Measurements from ENCODE around the gene P2RY2. TPM values are rescaled to one million over a fixed set of nuclear protein-coding genes. Genes with fewer than 3 reads are reported as not detected.
"Not testable (repeated sequence)": the region's sequence is repeated elsewhere in the genome, so short reads cannot be mapped to it uniquely, and the experiment has no call there.

The P2RY2 gene
- total RNA-seq, 2 donors from 2014 or later = 3.5 to 5.7 TPM

GRCh38 chr11:73196576-73196975, 21.5 kb upstream of the P2RY2 start:
- no peaks in the 10 kb centered on the region for H3K27me3 ChIP-seq (replicated peaks; ENCODE audit: insufficient read depth)
- no peak for TF ChIP-seq CTCF (IDR thresholded peaks at IDR 0.05)
- H3K9me3 ChIP-seq = no peaks in the 10 kb centered on the region
- H3K4me1 ChIP-seq (ENCODE audit: control insufficient read depth in 1 of 2, low read depth in 2 of 2) = peaks cover 5 to 10% of the 10 kb centered on the region in 2 donors
- ATAC-seq (ENCODE audit: insufficient number of reproducible peaks, low FRiP score, low read depth) (no peak), DNase-seq (ENCODE audit: low spot score) (no peak)
- no peaks in the 10 kb centered on the region for H3K36me3 ChIP-seq
- no peak overlapping the region for H3K4me3 ChIP-seq
- no peak overlapping the region for H3K27ac ChIP-seq

GRCh38 chr11:73197348-73197747, 20.7 kb upstream of the P2RY2 start:
- Histone ChIP-seq H3K36me3 (no peaks in the 10 kb centered on the region), H3K27me3 (replicated peaks; ENCODE audit: insufficient read depth) (no peaks in the 10 kb centered on the region), H3K4me3 (no peak overlapping the region), H3K4me1 (ENCODE audit: control insufficient read depth in 1 of 2, low read depth in 2 of 2) (peaks cover 5 to 12% of the 10 kb centered on the region in 2 donors), H3K9me3 (no peaks in the 10 kb centered on the region), H3K27ac (no peak overlapping the region)
- DNase-seq (ENCODE audit: low spot score) (no peak), ATAC-seq (ENCODE audit: insufficient number of reproducible peaks, low FRiP score, low read depth) (no peak)
- TF ChIP-seq CTCF (IDR thresholded peaks at IDR 0.05) = no peak

GRCh38 chr11:73197787-73198186, 20.3 kb upstream of the P2RY2 start:
- ATAC-seq (ENCODE audit: insufficient number of reproducible peaks, low FRiP score, low read depth); H3K27ac ChIP-seq; H3K36me3 ChIP-seq; DNase-seq (ENCODE audit: low spot score); H3K27me3 ChIP-seq (replicated peaks; ENCODE audit: insufficient read depth); H3K4me3 ChIP-seq; H3K9me3 ChIP-seq: not testable (repeated sequence)
- H3K4me1 ChIP-seq (ENCODE audit: control insufficient read depth in 1 of 2, low read depth in 2 of 2) = peaks cover 5 to 12% of the 10 kb centered on the region in 2 donors

GRCh38 chr11:73198677-73199076, 19.4 kb upstream of the P2RY2 start:
- Histone ChIP-seq H3K27me3 (replicated peaks; ENCODE audit: insufficient read depth) (no peaks in the 10 kb centered on the region), H3K4me3 (no peak overlapping the region), H3K36me3 (no peaks in the 10 kb centered on the region), H3K27ac (no peak overlapping the region), H3K4me1 (ENCODE audit: control insufficient read depth in 1 of 2, low read depth in 2 of 2) (peaks cover 5 to 12% of the 10 kb centered on the region in 2 donors), H3K9me3 (no peaks in the 10 kb centered on the region)
- no peak for ATAC-seq (ENCODE audit: insufficient number of reproducible peaks, low FRiP score, low read depth)
- no peak for DNase-seq (ENCODE audit: low spot score)
- TF ChIP-seq CTCF (IDR thresholded peaks at IDR 0.05) = no peak

GRCh38 chr11:73199446-73199845, 18.6 kb upstream of the P2RY2 start:
- no peak for ATAC-seq (ENCODE audit: insufficient number of reproducible peaks, low FRiP score, low read depth)
- Histone ChIP-seq H3K9me3 (no peaks in the 10 kb centered on the region), H3K27ac (no peak overlapping the region), H3K36me3 (no peaks in the 10 kb centered on the region), H3K4me3 (no peak overlapping the region), H3K27me3 (replicated peaks; ENCODE audit: insufficient read depth) (no peaks in the 10 kb centered on the region), H3K4me1 (ENCODE audit: control insufficient read depth in 1 of 2, low read depth in 2 of 2) (peaks cover 5 to 12% of the 10 kb centered on the region in 2 donors)
- no peak for TF ChIP-seq CTCF (IDR thresholded peaks at IDR 0.05)
- no peak for DNase-seq (ENCODE audit: low spot score)

- ATAC-seq (ENCODE audit: insufficient number of reproducible peaks, low FRiP score, low read depth) = no peak
Measured at GRCh38 chr11:73200256-73200655, 17.8 kb upstream of the P2RY2 start.

More at GRCh38 chr11:73200256-73200655, 17.8 kb upstream of the P2RY2 start:
- H3K27ac ChIP-seq = no peak overlapping the region
- no peak overlapping the region for H3K4me3 ChIP-seq
- H3K9me3 ChIP-seq = no peaks in the 10 kb centered on the region
- H3K27me3 ChIP-seq (replicated peaks; ENCODE audit: insufficient read depth) = no peaks in the 10 kb centered on the region
- no peak for DNase-seq (ENCODE audit: low spot score)
- H3K36me3 ChIP-seq = no peaks in the 10 kb centered on the region
- H3K4me1 ChIP-seq (ENCODE audit: control insufficient read depth in 1 of 2, low read depth in 2 of 2) = peaks cover 5 to 12% of the 10 kb centered on the region in 2 donors
- TF ChIP-seq CTCF (IDR thresholded peaks at IDR 0.05) = no peak
